ENCODE measurements around the gene PYDC1.
"Not testable (repeated sequence)": the region's sequence is repeated elsewhere in the genome, so short reads cannot be mapped to it uniquely, and the experiment has no call there.

Gene PYDC1

GRCh38 chr16:31198207-31198882 is 18.6 kb downstream of the PYDC1 start:
- H3K36me3 ChIP-seq (replicated peaks; ENCODE audit: insufficient read depth, low read length), result 0 out of 2 replicates have a peak, but pooled peaks cover under 1% of the 10 kb centered on the region
- no peak for DNase-seq
- H3K27me3 ChIP-seq (replicated peaks; ENCODE audit: insufficient read depth, low read length), result no peaks in the 10 kb centered on the region
- H3K79me2 ChIP-seq (ENCODE audit: low read length), result no peaks in the 10 kb centered on the region
- no peaks in the 10 kb centered on the region for H3K9me3 ChIP-seq (replicated peaks; ENCODE audit: insufficient read depth, low read length)
- no peaks in the 10 kb centered on the region for H3K9me2 ChIP-seq (replicated peaks; ENCODE audit: insufficient read depth, low read length)
- no peak for TF ChIP-seq EZH2phosphoT487 (IDR thresholded peaks at IDR 0.05; ENCODE audit: low read length)
- no peak for TF ChIP-seq EZH2 (optimal IDR thresholded peaks at IDR 0.05; ENCODE audit: low read depth, low read length)
- no peak for TF ChIP-seq CTCF (IDR thresholded peaks at IDR 0.05; ENCODE audit: low read length)
- no peak overlapping the region for H3K4me3 ChIP-seq (ENCODE audit: low read length)
- no peak overlapping the region for H3K4me2 ChIP-seq (ENCODE audit: low read depth, low read length)
- peaks cover 15% of the 10 kb centered on the region; the same call in 1 of the 2 replicates for H3F3A ChIP-seq (ENCODE audit: insufficient read depth, low read length)
- H3K4me1 ChIP-seq (ENCODE audit: low read length), result peaks cover 10% of the 10 kb centered on the region
- H2AFZ ChIP-seq (ENCODE audit: low read length), result no peak overlapping the region
- no peak overlapping the region for H3K27ac ChIP-seq (ENCODE audit: low read length)
- H4K20me1 ChIP-seq (ENCODE audit: insufficient read depth, low read length), result no peaks in the 10 kb centered on the region
- H3K9ac ChIP-seq (ENCODE audit: low read length), result no peak overlapping the region

DNA sequence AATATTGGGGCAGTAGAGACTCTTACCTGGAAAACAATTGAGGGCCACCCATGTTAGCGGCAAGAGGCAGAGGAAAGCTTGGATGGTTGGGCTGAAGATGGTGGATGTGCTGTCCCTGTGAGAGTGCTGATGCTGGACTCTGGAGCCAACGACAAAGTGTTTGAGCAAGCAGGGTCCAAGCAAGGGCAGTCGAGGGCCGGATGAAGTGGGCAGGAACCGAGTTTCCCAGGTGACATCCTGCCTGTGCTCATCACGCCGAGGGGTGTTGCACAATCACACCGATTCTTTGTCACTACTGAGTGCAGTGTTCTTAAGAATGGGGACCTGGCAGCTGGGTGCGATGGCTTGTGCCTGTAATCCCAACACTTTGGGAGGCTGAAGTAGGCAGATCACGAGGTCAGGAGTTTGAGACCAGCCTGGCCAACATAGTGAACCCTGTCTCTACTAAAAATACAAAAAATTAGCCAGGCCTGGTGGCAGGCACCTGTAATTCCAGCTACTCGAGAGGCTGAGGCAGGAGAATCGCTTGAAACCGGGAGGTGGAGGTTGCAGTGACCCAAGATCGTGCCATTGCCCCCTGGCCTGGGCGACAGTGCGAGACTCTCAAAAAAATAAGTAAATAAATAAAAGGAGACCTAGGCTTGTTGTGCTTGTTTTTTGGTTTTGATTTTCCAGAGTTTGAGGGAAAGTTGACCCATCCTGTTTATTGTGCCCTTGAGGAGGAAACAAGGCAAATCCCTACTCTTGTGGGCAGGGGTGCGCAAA is 20.4 kb downstream of the PYDC1 start:
- H3K4me1 ChIP-seq (ENCODE audit: low read length), result peaks cover 7% of the 10 kb centered on the region
- H3K9me3 ChIP-seq (replicated peaks; ENCODE audit: insufficient read depth, low read length), result no peaks in the 10 kb centered on the region
- TF ChIP-seq CTCF (IDR thresholded peaks at IDR 0.05; ENCODE audit: low read length) (no peak), EZH2phosphoT487 (IDR thresholded peaks at IDR 0.05; ENCODE audit: low read length) (no peak), EZH2 (optimal IDR thresholded peaks at IDR 0.05; ENCODE audit: low read depth, low read length) (no peak)
- no peak overlapping the region for H3K4me3 ChIP-seq (ENCODE audit: low read length)
- 0 out of 2 replicates have a peak, but pooled peaks cover 4% of the 10 kb centered on the region for H3K79me2 ChIP-seq (ENCODE audit: low read length)
- H3K27me3 ChIP-seq (replicated peaks; ENCODE audit: insufficient read depth, low read length), result no peaks in the 10 kb centered on the region
- no peak overlapping the region for H3K4me2 ChIP-seq (ENCODE audit: low read depth, low read length)
- no peak for DNase-seq
- H3K27ac ChIP-seq (ENCODE audit: low read length), result no peak overlapping the region
- H3K9ac ChIP-seq (ENCODE audit: low read length), result no peak overlapping the region
- H2AFZ ChIP-seq (ENCODE audit: low read length), result no peak overlapping the region
- H3K9me2 ChIP-seq (replicated peaks; ENCODE audit: insufficient read depth, low read length), result no peaks in the 10 kb centered on the region
- H3F3A ChIP-seq (ENCODE audit: insufficient read depth, low read length), result peaks cover 8% of the 10 kb centered on the region; the same call in 1 of the 2 replicates
- no peaks in the 10 kb centered on the region; the same call in 1 of the 2 replicates for H4K20me1 ChIP-seq (ENCODE audit: insufficient read depth, low read length)
- H3K36me3 ChIP-seq (replicated peaks; ENCODE audit: insufficient read depth, low read length), result peaks cover 7% of the 10 kb centered on the region; the same call in 1 of the 2 replicates

- H3K9me2 ChIP-seq (replicated peaks; ENCODE audit: insufficient read depth, low read length); H3K4me2 ChIP-seq (ENCODE audit: low read depth, low read length); H3K9me3 ChIP-seq (replicated peaks; ENCODE audit: insufficient read depth, low read length); H3F3A ChIP-seq (ENCODE audit: insufficient read depth, low read length); H3K36me3 ChIP-seq (replicated peaks; ENCODE audit: insufficient read depth, low read length); DNase-seq; H3K4me1 ChIP-seq (ENCODE audit: low read length); H3K79me2 ChIP-seq (ENCODE audit: low read length); H4K20me1 ChIP-seq (ENCODE audit: insufficient read depth, low read length); H3K27me3 ChIP-seq (replicated peaks; ENCODE audit: insufficient read depth, low read length); H3K27ac ChIP-seq (ENCODE audit: low read length); H2AFZ ChIP-seq (ENCODE audit: low read length); H3K4me3 ChIP-seq (ENCODE audit: low read length); H3K9ac ChIP-seq (ENCODE audit: low read length): not testable (repeated sequence)
Observed at GRCh38 chr16:31195861-31196260, 21.1 kb downstream of the PYDC1 start.
